ENCODE measurements around the gene TCERG1L. TPM values are rescaled to one million over a fixed set of nuclear protein-coding genes. Genes with fewer than 3 reads are reported as not detected.

TCERG1L gene, protein sequence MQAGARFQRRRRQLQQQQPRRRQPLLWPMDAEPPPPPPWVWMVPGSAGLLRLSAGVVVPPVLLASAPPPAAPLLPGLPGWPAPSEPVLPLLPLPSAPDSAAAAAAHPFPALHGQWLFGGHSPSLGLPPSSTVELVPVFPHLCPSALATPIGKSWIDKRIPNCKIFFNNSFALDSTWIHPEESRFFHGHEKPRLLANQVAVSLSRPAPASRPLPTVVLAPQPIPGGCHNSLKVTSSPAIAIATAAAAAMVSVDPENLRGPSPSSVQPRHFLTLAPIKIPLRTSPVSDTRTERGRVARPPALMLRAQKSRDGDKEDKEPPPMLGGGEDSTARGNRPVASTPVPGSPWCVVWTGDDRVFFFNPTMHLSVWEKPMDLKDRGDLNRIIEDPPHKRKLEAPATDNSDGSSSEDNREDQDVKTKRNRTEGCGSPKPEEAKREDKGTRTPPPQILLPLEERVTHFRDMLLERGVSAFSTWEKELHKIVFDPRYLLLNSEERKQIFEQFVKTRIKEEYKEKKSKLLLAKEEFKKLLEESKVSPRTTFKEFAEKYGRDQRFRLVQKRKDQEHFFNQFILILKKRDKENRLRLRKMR
- total RNA-seq (2022; extraction: Qiagen RNA extraction; ENCODE audit: low read depth), result not detected in 5 replicates

DNA sequence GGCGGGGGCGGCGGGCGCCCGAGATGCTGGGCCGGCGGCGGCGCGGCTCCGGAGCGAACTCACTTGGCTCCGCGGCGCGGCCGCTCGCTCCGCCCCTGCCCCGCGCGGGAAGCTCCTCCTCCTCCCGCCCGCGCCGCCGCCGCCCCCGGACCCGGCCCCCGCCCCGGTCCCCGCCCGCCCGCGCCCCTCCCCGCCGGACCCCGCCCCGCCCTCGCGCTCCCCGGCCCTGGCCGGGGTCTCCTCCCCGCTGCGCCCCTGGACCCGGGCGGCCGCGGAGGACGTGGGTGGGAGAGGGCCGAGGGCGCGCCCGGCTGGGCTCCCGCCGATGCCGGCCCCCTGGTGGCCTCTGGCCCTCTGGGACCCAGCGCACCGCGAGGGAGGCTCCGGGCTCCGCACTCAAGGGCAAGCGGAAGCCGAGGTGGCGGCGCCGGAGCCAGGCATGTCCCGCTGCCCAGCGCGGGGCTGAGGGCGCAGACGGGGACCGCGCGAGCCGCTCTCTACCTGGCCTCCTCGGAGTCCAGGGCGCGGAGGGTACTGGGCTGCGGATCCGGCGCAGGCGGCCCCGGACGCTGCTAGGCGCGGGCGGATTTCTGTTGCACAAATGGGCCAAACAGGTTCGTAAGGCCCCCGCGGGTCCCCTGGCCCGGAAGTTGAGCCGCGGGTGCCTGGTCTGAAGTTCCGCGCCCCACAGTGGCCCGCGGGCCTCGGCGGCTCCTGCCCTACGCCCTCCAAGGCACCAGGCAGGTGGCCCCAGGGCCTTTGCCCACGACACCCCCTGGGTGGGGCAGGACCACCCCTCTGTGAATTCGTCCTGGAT is at the start of gene TCERG1L:
TCERG1L (minus strand) TSS at position 61 of the 817 bp plus-strand sequence. CDS start 86 bp downstream, outside the sequence.

Data from A549 treated with ZK216348 at 1 μM for 4 hours (cell line).